Transverse colon (tissue), 4 donors: ENCODE results near the gene DGLUCY.

Experiments
- CTCF ChIP-seq, 5 experiments: fragments of 200-600 bp in 3 of 5; fragments of 450-650 bp in 2 of 5; sonication (generic) in 3 of 5; IDR thresholded peaks; 1 replicate in 2 of 5; 2 replicates in 3 of 5; pipeline ENCODE4 v1.5.1; 2016 to 2017; ENCODE audit warnings: antibody characterized with exemption in 5 of 5, inconsistent platforms in 3 of 5, mild to moderate bottlenecking in 2 of 5, moderate library complexity in 1 of 5
- EP300 ChIP-seq: sonication (generic); formaldehyde crosslinking; IDR thresholded peaks from one replicate; pipeline ENCODE4 v1.6.1; 2017; ENCODE audit warnings: antibody characterized with exemption, low read depth
- POLR2A ChIP-seq: fragments of 450-650 bp; IDR thresholded peaks from one replicate; pipeline ENCODE4 v1.6.1; 2016; ENCODE audit warnings: antibody characterized with exemption, mild to moderate bottlenecking, moderate library complexity
- POLR2AphosphoS5 ChIP-seq, 3 donors: sonication (generic); formaldehyde crosslinking; IDR thresholded peaks; one replicate each; pipeline ENCODE4 v1.6.1; 2016; ENCODE audit warnings: antibody characterized with exemption in 3 of 3

GRCh38 chr14:91154851-91155625 is 41.2 kb downstream of the DGLUCY start:
- TF ChIP-seq CTCF (IDR thresholded peaks at IDR 0.05) (no peak), POLR2A (no peak), POLR2AphosphoS5 (IDR thresholded peaks at IDR 0.05) (peak; percentile 47 to 65 (median 52)), EP300 (no peak)
